ENCODE data around the gene SLC10A6. TPM values are rescaled to one million over a fixed set of nuclear protein-coding genes. Genes with fewer than 3 reads are reported as not detected.

Gene SLC10A6
- total RNA-seq, 1 donor from 2014 or later, result not detected

DNA sequence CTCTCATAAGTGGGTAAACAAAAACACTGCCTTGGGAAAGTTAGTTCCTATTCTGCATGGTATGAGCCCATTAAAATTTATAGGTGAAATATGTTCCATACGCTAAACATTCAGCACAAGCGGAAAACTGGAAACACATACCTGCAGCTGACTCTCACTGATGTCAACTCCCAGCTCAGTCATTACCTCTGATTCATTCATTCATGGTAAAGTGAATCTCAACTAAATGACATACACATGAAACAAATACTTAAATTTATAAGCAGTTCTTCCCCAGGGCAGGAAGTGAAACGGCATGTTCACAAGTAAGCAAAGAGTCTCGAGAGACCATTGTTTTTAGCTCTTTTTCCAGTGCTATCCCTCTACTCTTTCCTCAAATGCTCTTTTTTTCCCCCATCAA is 1.6 kb downstream of the SLC10A6 start:
- Histone ChIP-seq H3K4me2 (no peak overlapping the region), H3K79me2 (ENCODE audit: low read depth) (no peaks in the 10 kb centered on the region), H3K27me3 (no peaks in the 10 kb centered on the region), H3K36me3 (no peaks in the 10 kb centered on the region), H2AFZ (replicated peaks) (no peak overlapping the region), H3F3A (ENCODE audit: low read depth) (no peaks in the 10 kb centered on the region), H3K9ac (no peak overlapping the region), H3K9me3 (ENCODE audit: low read depth) (no peaks in the 10 kb centered on the region), H3K27ac (no peak overlapping the region), H4K20me1 (ENCODE audit: low read depth) (no peaks in the 10 kb centered on the region), H3K4me1 (no peaks in the 10 kb centered on the region), H3K4me3 (no peak overlapping the region)
- peaks cover 5% of the 10 kb centered on the region for H3K27me3 Mint-ChIP-seq (ENCODE audit: insufficient read depth, low read depth)
- TF ChIP-seq, protein P1, sequence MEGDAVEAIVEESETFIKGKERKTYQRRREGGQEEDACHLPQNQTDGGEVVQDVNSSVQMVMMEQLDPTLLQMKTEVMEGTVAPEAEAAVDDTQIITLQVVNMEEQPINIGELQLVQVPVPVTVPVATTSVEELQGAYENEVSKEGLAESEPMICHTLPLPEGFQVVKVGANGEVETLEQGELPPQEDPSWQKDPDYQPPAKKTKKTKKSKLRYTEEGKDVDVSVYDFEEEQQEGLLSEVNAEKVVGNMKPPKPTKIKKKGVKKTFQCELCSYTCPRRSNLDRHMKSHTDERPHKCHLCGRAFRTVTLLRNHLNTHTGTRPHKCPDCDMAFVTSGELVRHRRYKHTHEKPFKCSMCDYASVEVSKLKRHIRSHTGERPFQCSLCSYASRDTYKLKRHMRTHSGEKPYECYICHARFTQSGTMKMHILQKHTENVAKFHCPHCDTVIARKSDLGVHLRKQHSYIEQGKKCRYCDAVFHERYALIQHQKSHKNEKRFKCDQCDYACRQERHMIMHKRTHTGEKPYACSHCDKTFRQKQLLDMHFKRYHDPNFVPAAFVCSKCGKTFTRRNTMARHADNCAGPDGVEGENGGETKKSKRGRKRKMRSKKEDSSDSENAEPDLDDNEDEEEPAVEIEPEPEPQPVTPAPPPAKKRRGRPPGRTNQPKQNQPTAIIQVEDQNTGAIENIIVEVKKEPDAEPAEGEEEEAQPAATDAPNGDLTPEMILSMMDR (IDR thresholded peaks at IDR 0.05), result no peak
- TF ChIP-seq EZH2phosphoT487 (IDR thresholded peaks at IDR 0.05) (no peak), EZH2 (IDR thresholded peaks at IDR 0.05) (no peak)
- no peak overlapping the region for H3K4me3 Mint-ChIP-seq
- H3K27ac Mint-ChIP-seq, result no peak overlapping the region
- no peaks in the 10 kb centered on the region for H3K9me3 Mint-ChIP-seq
- no peak for DNase-seq (ENCODE audit: low spot score)
- H3K36me3 Mint-ChIP-seq, result no peaks in the 10 kb centered on the region
- no peaks in the 10 kb centered on the region for H3K4me1 Mint-ChIP-seq

DNA sequence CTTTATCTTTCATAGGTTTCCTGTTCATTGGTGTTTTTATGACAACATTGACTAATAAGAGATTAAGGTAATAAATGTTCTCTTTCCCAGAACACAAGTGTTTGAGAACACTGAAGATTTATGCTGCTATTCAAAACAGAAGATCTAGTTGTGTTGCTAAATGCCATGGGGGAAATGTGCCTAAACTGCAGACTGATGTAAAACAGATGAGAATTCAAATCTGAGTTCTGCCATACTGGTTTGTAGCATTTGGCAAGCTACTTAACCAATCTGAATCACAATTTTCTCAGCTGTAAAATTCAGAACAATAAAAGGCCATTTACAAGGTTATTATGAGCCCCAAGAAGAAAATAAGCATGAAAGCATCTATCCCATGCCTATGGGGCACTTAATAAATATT is 2.3 kb downstream of the SLC10A6 start:
- Mint-ChIP-seq H3K27ac (no peak overlapping the region), H3K36me3 (no peaks in the 10 kb centered on the region), H3K4me1 (no peaks in the 10 kb centered on the region), H3K4me3 (no peak overlapping the region), H3K9me3 (no peaks in the 10 kb centered on the region), H3K27me3 (ENCODE audit: insufficient read depth, low read depth) (peaks cover 5% of the 10 kb centered on the region)
- Histone ChIP-seq H3K27ac (no peak overlapping the region), H3K9me3 (ENCODE audit: low read depth) (no peaks in the 10 kb centered on the region), H3K9ac (no peak overlapping the region), H3K4me3 (no peak overlapping the region), H3K27me3 (no peaks in the 10 kb centered on the region), H3K79me2 (ENCODE audit: low read depth) (no peaks in the 10 kb centered on the region), H3K4me1 (no peaks in the 10 kb centered on the region), H3F3A (ENCODE audit: low read depth) (no peaks in the 10 kb centered on the region), H3K36me3 (no peaks in the 10 kb centered on the region), H2AFZ (replicated peaks) (no peak overlapping the region), H4K20me1 (ENCODE audit: low read depth) (no peaks in the 10 kb centered on the region), H3K4me2 (no peak overlapping the region)
- TF ChIP-seq EZH2phosphoT487 (IDR thresholded peaks at IDR 0.05), result no peak
- no peak for TF ChIP-seq EZH2 (IDR thresholded peaks at IDR 0.05)
- TF ChIP-seq, protein P1 (IDR thresholded peaks at IDR 0.05), result no peak
- DNase-seq (ENCODE audit: low spot score), result no peak

DNA sequence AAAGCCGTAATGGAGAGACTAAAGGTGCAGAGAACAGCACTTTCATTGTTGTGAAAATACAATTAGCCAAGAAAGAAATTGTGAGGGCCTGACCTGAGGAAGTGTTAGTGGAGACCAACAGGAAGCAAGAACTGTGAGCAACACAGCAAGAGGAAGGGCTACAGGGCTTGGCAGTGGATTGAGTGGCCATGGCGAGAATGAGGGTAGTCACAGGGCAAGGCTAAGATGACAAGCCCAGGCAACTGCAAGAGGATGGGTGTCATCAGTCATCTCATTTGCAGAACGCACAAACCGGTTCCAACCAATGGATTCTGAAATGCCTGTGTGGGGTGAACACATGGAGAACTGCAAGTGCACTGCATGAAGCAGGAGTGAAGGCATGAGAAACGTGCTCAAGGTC is 3.6 kb downstream of the SLC10A6 start:
- H3K36me3 ChIP-seq, result no peaks in the 10 kb centered on the region
- H3K9ac ChIP-seq, result no peak overlapping the region
- Mint-ChIP-seq H3K36me3 (no peaks in the 10 kb centered on the region), H3K27ac (no peak overlapping the region), H3K27me3 (ENCODE audit: insufficient read depth, low read depth) (peaks cover 5% of the 10 kb centered on the region), H3K4me1 (no peaks in the 10 kb centered on the region), H3K4me3 (no peak overlapping the region), H3K9me3 (no peaks in the 10 kb centered on the region)
- no peaks in the 10 kb centered on the region for H3K9me3 ChIP-seq (ENCODE audit: low read depth)
- TF ChIP-seq EZH2phosphoT487 (IDR thresholded peaks at IDR 0.05), result no peak
- no peak for TF ChIP-seq EZH2 (IDR thresholded peaks at IDR 0.05)
- TF ChIP-seq, protein P1 (IDR thresholded peaks at IDR 0.05), result no peak
- no peak overlapping the region for H3K4me2 ChIP-seq
- no peak overlapping the region for H3K27ac ChIP-seq
- H2AFZ ChIP-seq (replicated peaks), result no peak overlapping the region
- no peaks in the 10 kb centered on the region for H3F3A ChIP-seq (ENCODE audit: low read depth)
- no peaks in the 10 kb centered on the region for H3K27me3 ChIP-seq
- no peak overlapping the region for H3K4me3 ChIP-seq
- no peak for DNase-seq (ENCODE audit: low spot score)
- no peaks in the 10 kb centered on the region for H3K4me1 ChIP-seq
- H3K79me2 ChIP-seq (ENCODE audit: low read depth), result no peaks in the 10 kb centered on the region
- no peaks in the 10 kb centered on the region for H4K20me1 ChIP-seq (ENCODE audit: low read depth)

All from neural progenitor cell (in vitro differentiated cells).